GM18867 (cell line): ENCODE data around the gene REG4.

Source experiments
- ATAC-seq: cut with Tn5 transposase; IDR thresholded peaks from one replicate; pipeline ENCODE4 v1.9.1; 2021; ENCODE audit warnings: mild to moderate bottlenecking, moderate library complexity; ENCODE audit not compliant: unreplicated experiment

REG4 gene

GRCh38 chr1:119781434-119782210, 29.6 kb downstream of the REG4 start:
- ATAC-seq: no peak

GRCh38 chr1:119779869-119780356, 31.3 kb downstream of the REG4 start:
- ATAC-seq: no peak

- ATAC-seq: no peak
These were observed 32.2 kb downstream of the REG4 start for GRCh38 chr1:119778886-119779560.

GRCh38 chr1:119778359-119778758, 32.9 kb downstream of the REG4 start:
- no peak for ATAC-seq

GRCh38 chr1:119774746-119775490, 36.3 kb downstream of the REG4 start:
- ATAC-seq: no peak

GRCh38 chr1:119773711-119774241, 37.5 kb downstream of the REG4 start:
- no peak for ATAC-seq

- ATAC-seq: no peak
These were observed 39.0 kb downstream of the REG4 start for GRCh38 chr1:119772298-119772697.

- no peak for ATAC-seq
These were observed 39.5 kb downstream of the REG4 start for GRCh38 chr1:119771770-119772169.

- ATAC-seq: no peak
These were observed 40.2 kb downstream of the REG4 start for GRCh38 chr1:119771016-119771415.

GRCh38 chr1:119768778-119769177, 42.5 kb downstream of the REG4 start, which contains the start of gene HMGCS2:
HMGCS2 (minus strand) TSS chr1:119768905; CDS start chr1:119768844, 61 bp downstream.
- ATAC-seq: no peak

- no peak for ATAC-seq
These were observed 43.8 kb downstream of the REG4 start for GRCh38 chr1:119767486-119767885.

GRCh38 chr1:119766374-119766794, 44.9 kb downstream of the REG4 start:
- ATAC-seq: no peak

GRCh38 chr1:119764220-119764619, 47.0 kb downstream of the REG4 start:
- no peak for ATAC-seq

GRCh38 chr1:119762953-119763352, 48.3 kb downstream of the REG4 start:
- no peak for ATAC-seq

- no peak for ATAC-seq
These were observed 48.9 kb downstream of the REG4 start for GRCh38 chr1:119762409-119762808.

GRCh38 chr1:119758584-119758983, 52.7 kb downstream of the REG4 start:
- ATAC-seq: no peak

GRCh38 chr1:119752592-119752991, 58.7 kb downstream of the REG4 start:
- no peak for ATAC-seq

GRCh38 chr1:119748040-119748439, 63.2 kb downstream of the REG4 start:
- no peak for ATAC-seq

- ATAC-seq: no peak
These were observed 63.8 kb downstream of the REG4 start for GRCh38 chr1:119747451-119747850.

GRCh38 chr1:119745034-119745433, 66.2 kb downstream of the REG4 start:
- no peak for ATAC-seq

GRCh38 chr1:119744598-119744942, 66.7 kb downstream of the REG4 start:
- ATAC-seq: no peak
